HepG2 (cell line): ENCODE results near the gene EPB42. TPM values are rescaled to one million over a fixed set of nuclear protein-coding genes. Genes with fewer than 3 reads are reported as not detected.

Source experiments
- ATAC-seq: fragments of 200-7000 bp; cut with Tn5 transposase; 3 replicates; pipeline ENCODE4 v1.9.1; 2020; ENCODE audit warnings: mild to moderate bottlenecking, moderate library complexity
- BruUV-seq: library from RNA; stranded (reverse); fragments of 400-500 nt; replicated peaks from 2 replicates; lab custom pipeline; 2021; lab: Mats Ljungman, UMichigan
- CTCF ChIA-PET: fragments of 300-600 bp; formaldehyde crosslinking; extraction: SDS; loops from one replicate; lab custom pipeline; 2021; ENCODE audit warnings: low total read pairs, inconsistent platforms, low intra/inter-chr PET ratio; lab: Yijun Ruan, JAX
- POLR2A ChIA-PET: fragments of 350-600 bp; sonication (Branson Sonifier 250); formaldehyde crosslinking; loops from one replicate; lab custom pipeline; 2020; ENCODE audit warnings: antibody characterized with exemption, inconsistent platforms; lab: Yijun Ruan, JAX
- DNase-seq: peaks from one replicate; pipeline ENCODE4 v3.0.0-alpha.2; 2015; ENCODE audit warnings: low spot score
- FAIRE-seq: peaks from 3 replicates; lab custom pipeline; 2011; peaks lifted over from hg19 to GRCh38; lab: Jason Lieb, UNC
- H2AFZ ChIP-seq: one replicate; pipeline ENCODE4 v1.6.1; 2011; ENCODE audit warnings: low read length, inconsistent platforms
- H3K27ac ChIP-seq: fragments of 300-600 bp; 3 replicates; pipeline ENCODE4 v1.8.0; 2011; ENCODE audit warnings: mixed run types, mild to moderate bottlenecking, mixed read lengths, low read length, inconsistent platforms; ENCODE audit not compliant: insufficient read depth; ENCODE audit errors: extremely low read length
- H3K27me3 ChIP-seq, 2 experiments: fragments of 200-600 bp in 1 of 2; 2 replicates in 1 of 2; 3 replicates in 1 of 2; pipeline versions ENCODE4 v1.6.0 to v1.8.0; 2011; ENCODE audit warnings: low read length in 2 of 2, mild to moderate bottlenecking in 2 of 2, moderate library complexity in 2 of 2, inconsistent platforms in 1 of 2; ENCODE audit not compliant: insufficient read depth in 2 of 2, control insufficient read depth in 1 of 2
- H3K36me3 ChIP-seq, 2 experiments: fragments of 200-600 bp in 1 of 2; replicated peaks in 1 of 2; 2 replicates in 1 of 2; 3 replicates in 1 of 2; pipeline versions ENCODE4 v1.5.1 to v1.8.0; 2011; ENCODE audit warnings: low read length in 2 of 2, inconsistent platforms in 1 of 2; ENCODE audit not compliant: insufficient read depth in 2 of 2, control insufficient read depth in 1 of 2
- H3K4me1 ChIP-seq: 2 replicates; pipeline ENCODE4 v1.5.1; 2012; ENCODE audit warnings: low read length, inconsistent platforms; ENCODE audit not compliant: insufficient read depth
- H3K4me2 ChIP-seq: 2 replicates; pipeline ENCODE4 v1.6.0; 2011; ENCODE audit warnings: low read depth, low read length, inconsistent platforms
- H3K4me3 ChIP-seq, 3 experiments: fragments of 200-600 bp in 1 of 3; sonication (generic), shearing (Covaris generic) in 1 of 3; replicated peaks in 1 of 3; 2 replicates each; pipeline ENCODE4 v1.5.1; 2011 to 2016; ENCODE audit warnings: low read length in 3 of 3, inconsistent platforms in 2 of 3, low read depth in 2 of 3, mild to moderate bottlenecking in 2 of 3, control low read depth in 1 of 3, mixed read lengths in 1 of 3; ENCODE audit not compliant: insufficient read depth in 1 of 3
- H3K79me2 ChIP-seq: one replicate; pipeline ENCODE4 v1.6.1; 2011; ENCODE audit warnings: low read length, inconsistent platforms; ENCODE audit not compliant: insufficient read depth
- H3K9ac ChIP-seq: 2 replicates; pipeline ENCODE4 v1.6.0; 2011; ENCODE audit warnings: mild to moderate bottlenecking, low read depth, low read length, inconsistent platforms; ENCODE audit not compliant: insufficient read depth
- H3K9me3 ChIP-seq: 2 replicates; pipeline ENCODE4 v1.5.1; 2012; ENCODE audit warnings: mild to moderate bottlenecking, low read length
- H4K20me1 ChIP-seq: 2 replicates; pipeline ENCODE4 v1.6.0; 2011; ENCODE audit warnings: inconsistent platforms, mild to moderate bottlenecking, low read length, moderate library complexity; ENCODE audit not compliant: insufficient read depth
- FOXA3 ChIP-seq: IDR thresholded peaks from 2 replicates; pipeline ENCODE4 v1.6.1; 2016; ENCODE audit warnings: missing genetic modification reagents, missing compliant biosample characterization
- HNF4G ChIP-seq, 2 experiments: sonication (generic) in 1 of 2; formaldehyde crosslinking in 1 of 2; IDR thresholded peaks; 2 replicates each; pipeline versions ENCODE4 v1.4.0 to v1.6.1; 2011 to 2020; ENCODE audit warnings: borderline replicate concordance in 2 of 2, low read depth in 2 of 2, mild to moderate bottlenecking in 2 of 2, low read length in 1 of 2, missing genetic modification reagents in 1 of 2, moderate library complexity in 1 of 2
- SATB2 ChIP-seq: sonication (generic); formaldehyde crosslinking; IDR thresholded peaks from 2 replicates; pipeline ENCODE4 v1.5.0; 2020; ENCODE audit warnings: missing genetic modification reagents
- TFDP2 ChIP-seq: sonication (generic); formaldehyde crosslinking; IDR thresholded peaks from 2 replicates; pipeline ENCODE4 v1.4.0; 2020; ENCODE audit warnings: missing genetic modification reagents
- TSC22D2 ChIP-seq: sonication (generic); formaldehyde crosslinking; IDR thresholded peaks from 2 replicates; pipeline ENCODE4 v1.5.1; 2020; ENCODE audit warnings: missing genetic modification reagents, mild to moderate bottlenecking, borderline replicate concordance
- ZNF235 ChIP-seq: sonication (generic); formaldehyde crosslinking; IDR thresholded peaks from 2 replicates; pipeline ENCODE4 v1.8.1; 2023; ENCODE audit warnings: mild to moderate bottlenecking, missing genetic modification reagents, borderline replicate concordance
- ZNF274 ChIP-seq: sonication (generic); formaldehyde crosslinking; IDR thresholded peaks from 2 replicates; pipeline ENCODE4 v1.5.1; 2020; ENCODE audit warnings: mild to moderate bottlenecking, missing genetic modification reagents
- ZNF687 ChIP-seq: sonication (generic); formaldehyde crosslinking; IDR thresholded peaks from 2 replicates; pipeline ENCODE4 v1.5.1; 2020; ENCODE audit warnings: mild to moderate bottlenecking, missing genetic modification reagents, moderate library complexity
- ZNF747 ChIP-seq: sonication (generic); formaldehyde crosslinking; IDR thresholded peaks from 2 replicates; pipeline ENCODE4 v1.8.1; 2023; ENCODE audit warnings: missing genetic modification reagents, mild to moderate bottlenecking, borderline replicate concordance
- WGBS: methylation state at CpG from one replicate; pipeline ENCODE4 v1.1.6; 2017; ENCODE audit warnings: low lambda C conversion rate; 5-methylcytosine and 5-hydroxymethylcytosine counted together
- in situ Hi-C: cut with HindIII; loops from 2 replicates; pipeline ENCODE4 v1.10.0; 2017; ENCODE audit warnings: low pct_unique_long_range_greater_than_20kb; ENCODE audit not compliant: extremely low pct_ligation_motif_present
- intact Hi-C: fragments of 100-400 bp; cut with micrococcal nuclease; formaldehyde crosslinking; loops from one replicate; pipeline ENCODE4 v1.10.0; 2022; ENCODE audit not compliant: unreplicated experiment
- polyA plus RNA-seq, 8 experiments: library from polyadenylated mRNA; depleted of rRNA in 3 of 8; stranded (reverse) in 7 of 8; unstranded in 1 of 8; fragments of >200 nt; fragmentation: Illumina TruSeq in 4 of 8; extraction: Trizol in 4 of 8; gene quantifications; 2 replicates each; pipeline versions ENCODE4 v1.2.1 to v1.2.3, GENCODE V29; 2011 to 2016; ENCODE audit warnings: low read depth in 4 of 8, missing spikeins in 1 of 8, mixed read lengths in 1 of 8; ENCODE audit not compliant: insufficient read depth in 1 of 8
- total RNA-seq, 5 experiments: library from RNA; depleted of rRNA; stranded (reverse); fragments of >200 nt; fragmentation: Illumina TruSeq; extraction: Trizol; gene quantifications; 2 replicates each; pipeline ENCODE4 v1.2.3, GENCODE V29; 2016; ENCODE audit warnings: low read depth in 1 of 5

Gene EPB42
- total and polyA plus RNA-seq, 2 of the 13 experiments (the other 11 are each of a cell fraction or from before 2014, with no cell fraction given): not detected

GRCh38 chr15:43175656-43176309 lies 45.0 kb downstream of the EPB42 start (continued):
- peak; percentile 32 for TF ChIP-seq ZNF687 (CRISPR knock-in tag)
- peak; percentile 45 for TF ChIP-seq FOXA3 (CRISPR knock-in tag)

- ChIA-PET CTCF (no interaction called here), POLR2A (no interaction called here)
- Histone ChIP-seq H3K9me3 (no peaks in the 10 kb centered on the region), H2AFZ (no peak overlapping the region), H3K4me2 (no peak overlapping the region), H3K27ac (no peak overlapping the region), H3K9ac (no peak overlapping the region), H3K36me3 (peaks cover 0 to 30% of the 10 kb centered on the region in 2 experiments; a peak in 2 of 5 replicates), H4K20me1 (no peaks in the 10 kb centered on the region), H3K4me3 (no peak overlapping the region), H3K4me1 (no peaks in the 10 kb centered on the region), H3K79me2 (no peaks in the 10 kb centered on the region), H3K27me3 (no peaks in the 10 kb centered on the region)
- 97% methylated on average over 4 of the region's 4 CpGs for WGBS
- BruUV-seq: no TSS peak
- ATAC-seq (no peak), DNase-seq (no peak), FAIRE-seq (no peak)
- in situ Hi-C loops: no loop called here
- intact Hi-C loops: no loop called here
- TF ChIP-seq HNF4G (IDR thresholded peaks at IDR 0.05; ENCODE audit: borderline replicate concordance, low read depth, low read length): no peak
- no peak for TF ChIP-seq HNF4G (CRISPR knock-in tag; IDR thresholded peaks at IDR 0.05; ENCODE audit: borderline replicate concordance, low read depth)
- no peak for TF ChIP-seq ZNF747
- no peak for TF ChIP-seq SATB2 (CRISPR knock-in tag)
- no peak for TF ChIP-seq ZNF235 (CRISPR knock-in tag)
- TF ChIP-seq TSC22D2 (CRISPR knock-in tag): no peak
- no peak for TF ChIP-seq ZNF274 (CRISPR knock-in tag)
- TF ChIP-seq TFDP2 (CRISPR knock-in tag): no peak
Observed at GRCh38 chr15:43169888-43170287, 50.9 kb downstream of the EPB42 start.
